Body of pancreas (tissue), 4 donors: ENCODE measurements around the gene MAP10. TPM values are rescaled to one million over a fixed set of nuclear protein-coding genes. Genes with fewer than 3 reads are reported as not detected.

Source experiments
- ATAC-seq: fragments of 150-250 bp; one replicate; pipeline ENCODE4 v1.9.1; 2016
- DNase-seq, 4 donors: peaks; one replicate each; pipeline ENCODE4 v3.0.0-alpha.2; 2019
- H3K27ac ChIP-seq, 4 donors: fragments of 200-600 bp; sonication (generic); 1 replicate in 3 of 4; 2 replicates in 1 of 4; pipeline versions ENCODE4 v1.5.1 to v1.6.1; 2016 to 2019; ENCODE audit warnings: mild to moderate bottlenecking in 1 of 4, mixed read lengths in 1 of 4, moderate library complexity in 1 of 4
- H3K27me3 ChIP-seq, 2 donors: fragments of 200-600 bp; sonication (generic); one replicate each; pipeline ENCODE4 v1.6.0; 2016; ENCODE audit warnings: mild to moderate bottlenecking in 1 of 2
- H3K36me3 ChIP-seq, 2 donors: fragments of 200-600 bp; sonication (generic); replicated peaks in 1 of 2; 2 replicates each; pipeline ENCODE4 v1.5.1; 2016; ENCODE audit warnings: low read depth in 2 of 2; ENCODE audit not compliant: insufficient read depth in 1 of 2
- H3K4me1 ChIP-seq: fragments of 200-600 bp; sonication (generic); one replicate; pipeline ENCODE4 v1.6.0; 2016
- H3K4me3 ChIP-seq, 2 donors: fragments of 200-600 bp; sonication (generic); 1 replicate in 1 of 2; 2 replicates in 1 of 2; pipeline ENCODE4 v1.5.1; 2016 to 2019
- H3K9me3 ChIP-seq, 3 donors: fragments of 200-600 bp; sonication (generic); 1 replicate in 2 of 3; 2 replicates in 1 of 3; pipeline ENCODE4 v1.5.1; 2016
- POLR2A ChIP-seq, 3 donors: fragments of 450-650 bp; IDR thresholded peaks; one replicate each; pipeline ENCODE4 v1.6.1; 2016; ENCODE audit warnings: antibody characterized with exemption in 3 of 3, mild to moderate bottlenecking in 2 of 3
- WGBS, 2 donors: methylation state at CpG; one replicate each; pipeline ENCODE4 v1.1.5; 2017; 5-methylcytosine and 5-hydroxymethylcytosine counted together
- intact Hi-C: fragments of 100-400 bp; cut with DNase I; formaldehyde crosslinking; loops from one replicate; pipeline ENCODE4 v1.15.1; 2023
- small RNA-seq: library from RNA; depleted of rRNA; stranded (forward); fragments of <200 nt; gene quantifications from one replicate; pipeline ENCODE3, GENCODE V24; 2016
- total RNA-seq, 2 donors: library from RNA; depleted of rRNA; stranded (reverse); fragments of >200 nt; gene quantifications; one replicate each; pipeline ENCODE4 v1.1.0, GENCODE V29; 2016
- TF ChIP-seq, protein P1 (sequence below), 7 experiments: fragments of 450-650 bp in 4 of 7; fragments of 200-600 bp in 3 of 7; sonication (generic) in 3 of 7; IDR thresholded peaks; one replicate each; pipeline ENCODE4 v1.5.1; 2016 to 2019; ENCODE audit warnings: antibody characterized with exemption in 7 of 7

The MAP10 gene
- total RNA-seq, 2 donors from 2014 or later: 2.3 to 4.2 TPM

DNA sequence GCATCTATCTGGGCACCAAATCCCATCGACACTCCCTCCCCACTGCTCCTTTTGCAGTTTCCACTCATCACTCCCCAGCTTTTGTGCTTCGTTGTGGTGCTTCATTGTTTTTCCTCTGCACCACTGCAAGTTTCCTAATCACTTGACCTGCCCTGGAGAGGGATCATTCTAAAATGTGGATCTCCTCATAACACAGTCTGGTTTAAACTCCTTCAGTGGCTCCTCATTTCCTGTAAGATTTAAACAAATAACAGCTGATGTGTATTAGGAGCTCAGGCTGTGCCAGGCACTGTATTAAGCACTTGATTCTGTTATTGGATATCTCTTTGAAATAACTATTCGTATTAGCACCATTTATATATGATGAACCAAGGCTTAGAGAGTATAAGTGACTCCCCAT is 51.3 kb downstream of the MAP10 start:
- Histone ChIP-seq H3K4me1 (no peaks in the 10 kb centered on the region), H3K27ac (no peak overlapping the region), H3K4me3 (no peak overlapping the region), H3K27me3 (no peaks in the 10 kb centered on the region), H3K9me3 (no peaks in the 10 kb centered on the region), H3K36me3 (no peaks in the 10 kb centered on the region)
- ATAC-seq (no peak), DNase-seq (no peak)
- intact Hi-C loops: no loop called here
- WGBS, 2 donors: 62 to 75% methylated on average over 3 of the region's 3 CpGs
- TF ChIP-seq POLR2A (IDR thresholded peaks at IDR 0.05): no peak
- TF ChIP-seq, protein P1, sequence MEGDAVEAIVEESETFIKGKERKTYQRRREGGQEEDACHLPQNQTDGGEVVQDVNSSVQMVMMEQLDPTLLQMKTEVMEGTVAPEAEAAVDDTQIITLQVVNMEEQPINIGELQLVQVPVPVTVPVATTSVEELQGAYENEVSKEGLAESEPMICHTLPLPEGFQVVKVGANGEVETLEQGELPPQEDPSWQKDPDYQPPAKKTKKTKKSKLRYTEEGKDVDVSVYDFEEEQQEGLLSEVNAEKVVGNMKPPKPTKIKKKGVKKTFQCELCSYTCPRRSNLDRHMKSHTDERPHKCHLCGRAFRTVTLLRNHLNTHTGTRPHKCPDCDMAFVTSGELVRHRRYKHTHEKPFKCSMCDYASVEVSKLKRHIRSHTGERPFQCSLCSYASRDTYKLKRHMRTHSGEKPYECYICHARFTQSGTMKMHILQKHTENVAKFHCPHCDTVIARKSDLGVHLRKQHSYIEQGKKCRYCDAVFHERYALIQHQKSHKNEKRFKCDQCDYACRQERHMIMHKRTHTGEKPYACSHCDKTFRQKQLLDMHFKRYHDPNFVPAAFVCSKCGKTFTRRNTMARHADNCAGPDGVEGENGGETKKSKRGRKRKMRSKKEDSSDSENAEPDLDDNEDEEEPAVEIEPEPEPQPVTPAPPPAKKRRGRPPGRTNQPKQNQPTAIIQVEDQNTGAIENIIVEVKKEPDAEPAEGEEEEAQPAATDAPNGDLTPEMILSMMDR (IDR thresholded peaks at IDR 0.05): no peak

Small RNA genes lying within 50 kb of the gene (small RNA-seq; reads per million reads assigned to genes)
- gene RNU1-74P: not detected

Other genes with a start within 250 kb of the MAP10 start
- 1 to 10 TPM; 5.6 to 8.6 TPM for gene SIPA1L2, start 175.3 kb upstream of the MAP10 start, total RNA-seq
- gene NTPCR, start 145.2 kb downstream of the MAP10 start, total RNA-seq: 10 to 100 TPM in 1 of 2 donors, 1 to 10 TPM in 1; 8.2 to 14.3 TPM